ENCODE results near the gene TCHH.

GRCh38 chr1:152125834-152126443 lies 10.7 kb upstream of the TCHH start:
- no peak for TF ChIP-seq CTCF (IDR thresholded peaks at IDR 0.05)
- no peak for TF ChIP-seq POLR2A (IDR thresholded peaks at IDR 0.05)
